Ovary (tissue), 3 donors: ENCODE data around the gene STX4.

Experiments used
- CTCF ChIP-seq, 3 donors: fragments of 450-650 bp in 2 of 3; fragments of 200-600 bp in 1 of 3; IDR thresholded peaks; one replicate each; pipeline versions ENCODE4 v1.5.1 to v1.8.0; 2016 to 2022; ENCODE audit warnings: antibody characterized with exemption in 3 of 3, mild to moderate bottlenecking in 1 of 3
- EP300 ChIP-seq: sonication (generic); formaldehyde crosslinking; IDR thresholded peaks from one replicate; pipeline ENCODE4 v1.6.1; 2017; ENCODE audit warnings: antibody characterized with exemption
- donor health status: DM: no; HTN: no; CAD: no.

DNA sequence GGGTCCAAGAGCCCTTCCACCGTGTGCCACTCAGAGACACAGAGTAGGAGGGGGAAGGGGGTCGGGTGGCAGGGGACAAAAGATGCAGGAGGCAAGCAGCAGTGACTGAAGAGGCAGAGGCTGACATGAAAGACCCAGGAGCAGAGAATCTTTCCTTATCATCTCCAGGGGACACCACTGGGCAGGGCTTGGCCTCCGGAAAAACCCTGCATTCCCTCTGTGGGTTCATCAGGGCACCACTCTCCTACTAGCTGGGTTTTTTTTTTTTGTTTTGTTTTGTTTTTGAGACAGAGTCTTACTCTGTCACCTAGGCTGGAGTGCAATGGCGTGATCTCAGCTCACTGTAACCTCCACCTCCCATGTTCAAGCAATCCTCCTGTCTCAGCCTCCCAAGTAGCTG, 2.1 kb upstream of the STX4 start:
- TF ChIP-seq CTCF (IDR thresholded peaks at IDR 0.05): no peak
- TF ChIP-seq EP300: no peak
